ENCODE results near the gene SLC9A9.
"Not testable (repeated sequence)": the region's sequence is repeated elsewhere in the genome, so short reads cannot be mapped to it uniquely, and the experiment has no call there.

The SLC9A9 gene

DNA sequence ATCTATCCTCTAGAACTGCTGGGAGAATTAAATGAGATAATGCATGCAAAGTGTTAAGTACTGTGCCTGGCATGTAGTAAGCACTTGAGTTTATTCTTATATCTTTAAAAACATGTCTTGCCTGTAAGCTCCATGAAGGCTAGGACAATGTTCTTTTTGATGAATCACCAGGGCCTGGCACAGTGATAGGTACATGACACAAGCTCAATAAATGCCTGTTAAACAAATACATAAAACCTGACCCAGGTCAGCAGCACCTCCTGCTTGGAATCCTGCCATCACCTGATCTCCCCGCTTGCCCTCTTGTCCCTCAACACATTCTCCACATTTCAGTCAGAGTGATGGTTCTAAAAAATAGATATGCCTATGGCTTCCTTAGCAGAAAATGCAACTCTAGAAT is 541.9 kb downstream of the SLC9A9 start:
- DNase-seq, result no peak

DNA sequence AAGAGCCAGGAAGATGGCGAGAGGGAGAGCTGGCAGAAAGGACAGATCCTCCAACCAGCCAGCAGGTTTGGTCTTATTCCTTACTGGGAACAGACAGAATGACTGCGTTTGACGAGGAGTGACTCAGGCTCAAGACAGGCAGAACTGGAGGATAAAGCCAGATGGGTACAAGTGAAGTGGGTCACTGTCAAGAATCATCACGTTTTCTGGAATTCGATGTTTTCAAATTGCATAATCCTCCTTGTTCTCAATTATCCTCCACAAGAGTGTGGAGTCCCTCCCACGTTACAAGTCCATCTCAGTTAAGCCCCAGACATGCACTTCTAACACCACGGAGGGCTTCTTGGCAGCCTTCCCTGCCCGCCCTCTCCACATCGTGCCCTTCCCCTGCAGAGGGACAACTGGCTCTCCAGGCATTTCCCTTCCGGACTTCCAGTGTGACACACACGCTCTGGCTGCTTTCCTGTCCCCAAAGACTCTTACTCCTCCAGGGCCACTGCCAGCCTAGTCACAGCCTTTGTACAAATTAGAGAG is 545.6 kb downstream of the SLC9A9 start:
- DNase-seq, result peak; percentile 66

DNA sequence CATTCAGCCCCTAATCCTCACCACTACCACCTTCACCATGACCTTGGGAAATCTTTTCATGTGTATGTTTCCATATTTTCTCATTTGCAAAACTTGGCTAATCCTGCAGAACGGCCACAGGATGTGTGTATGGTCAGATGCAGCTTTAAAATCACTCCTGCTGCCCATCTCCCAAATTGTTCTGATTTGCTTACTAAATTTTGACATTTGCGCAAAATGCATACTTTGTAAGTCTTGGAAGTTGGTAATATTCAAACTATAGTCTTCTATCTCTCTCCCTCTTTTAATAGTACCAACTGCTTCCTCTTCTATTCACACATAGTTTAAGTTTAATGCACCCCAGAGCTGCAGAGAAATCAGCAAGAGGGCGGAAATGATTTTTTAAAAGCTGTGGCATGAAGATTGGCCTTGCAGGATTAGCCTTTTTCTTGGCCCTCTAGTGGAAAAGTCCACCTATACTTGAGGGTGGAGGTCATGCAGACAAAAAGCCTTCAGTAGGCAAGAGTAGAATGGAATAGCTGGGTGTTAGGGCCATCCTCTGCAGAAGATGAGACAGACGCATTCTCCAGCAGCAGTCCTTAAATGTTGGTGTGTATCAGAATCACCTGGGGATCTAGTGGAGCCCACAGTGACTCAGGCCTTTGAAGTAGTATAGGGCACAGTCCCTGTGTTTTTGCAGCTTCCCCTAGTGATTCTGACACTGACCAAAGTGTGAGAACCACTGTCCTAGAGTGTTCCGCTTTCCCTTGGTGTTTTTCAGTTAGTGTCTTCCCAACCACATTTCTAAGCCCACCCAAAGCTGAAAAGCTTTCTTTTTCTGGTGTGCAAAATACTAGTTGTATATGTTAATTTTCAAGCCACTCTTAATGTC is 547.0 kb downstream of the SLC9A9 start:
- DNase-seq, result no peak

DNA sequence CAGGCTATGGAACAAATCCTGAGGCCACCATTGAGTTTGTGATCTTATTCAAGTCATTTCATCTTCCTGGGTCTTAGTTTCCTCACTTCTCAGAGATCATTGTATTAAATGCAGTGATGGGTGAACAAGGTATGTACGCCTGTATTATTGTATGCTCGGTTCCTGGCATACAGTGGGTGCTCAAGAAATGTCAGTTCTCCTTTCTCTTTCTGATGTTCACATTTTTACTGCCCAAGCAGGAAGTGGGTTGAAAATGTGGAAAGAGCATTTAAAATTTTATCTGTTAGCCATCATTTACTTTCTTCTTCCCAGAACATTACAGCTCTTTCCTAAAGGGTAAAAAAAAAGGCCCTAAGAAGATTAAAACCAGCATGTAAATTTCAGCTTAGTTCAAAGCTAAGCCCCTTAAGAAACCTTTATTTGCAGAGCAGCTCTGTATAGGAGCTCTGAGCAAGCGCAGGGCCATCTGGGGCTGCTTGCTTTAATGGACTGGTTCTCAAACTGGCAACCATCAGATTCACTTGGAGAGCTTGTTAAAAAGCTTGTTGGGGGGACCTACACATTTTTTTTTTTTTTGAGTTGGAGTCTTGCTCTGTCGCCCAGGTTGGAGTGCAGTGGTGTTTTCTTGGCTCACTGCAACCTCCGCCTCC is 549.3 kb downstream of the SLC9A9 start:
- no peak for DNase-seq

DNA sequence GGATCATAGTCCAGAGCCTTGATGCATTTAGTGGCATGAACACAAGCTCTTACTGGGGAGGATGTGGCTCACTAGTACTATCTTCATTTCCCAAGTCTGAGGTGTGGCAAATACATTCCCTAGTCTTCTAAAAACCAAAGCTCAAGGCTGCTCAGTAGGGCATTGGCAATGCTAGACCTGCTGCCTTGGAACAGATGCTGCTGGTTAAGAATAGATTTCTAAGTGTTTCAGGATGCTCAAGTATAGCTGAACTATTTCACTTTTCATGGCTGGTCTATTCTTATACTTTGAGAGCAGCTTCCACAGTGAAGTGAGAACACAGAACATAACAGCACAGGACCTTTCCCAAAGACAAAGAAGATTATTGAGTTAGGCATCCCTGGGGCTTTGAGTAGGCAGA is 549.9 kb downstream of the SLC9A9 start:
- no peak for DNase-seq

DNA sequence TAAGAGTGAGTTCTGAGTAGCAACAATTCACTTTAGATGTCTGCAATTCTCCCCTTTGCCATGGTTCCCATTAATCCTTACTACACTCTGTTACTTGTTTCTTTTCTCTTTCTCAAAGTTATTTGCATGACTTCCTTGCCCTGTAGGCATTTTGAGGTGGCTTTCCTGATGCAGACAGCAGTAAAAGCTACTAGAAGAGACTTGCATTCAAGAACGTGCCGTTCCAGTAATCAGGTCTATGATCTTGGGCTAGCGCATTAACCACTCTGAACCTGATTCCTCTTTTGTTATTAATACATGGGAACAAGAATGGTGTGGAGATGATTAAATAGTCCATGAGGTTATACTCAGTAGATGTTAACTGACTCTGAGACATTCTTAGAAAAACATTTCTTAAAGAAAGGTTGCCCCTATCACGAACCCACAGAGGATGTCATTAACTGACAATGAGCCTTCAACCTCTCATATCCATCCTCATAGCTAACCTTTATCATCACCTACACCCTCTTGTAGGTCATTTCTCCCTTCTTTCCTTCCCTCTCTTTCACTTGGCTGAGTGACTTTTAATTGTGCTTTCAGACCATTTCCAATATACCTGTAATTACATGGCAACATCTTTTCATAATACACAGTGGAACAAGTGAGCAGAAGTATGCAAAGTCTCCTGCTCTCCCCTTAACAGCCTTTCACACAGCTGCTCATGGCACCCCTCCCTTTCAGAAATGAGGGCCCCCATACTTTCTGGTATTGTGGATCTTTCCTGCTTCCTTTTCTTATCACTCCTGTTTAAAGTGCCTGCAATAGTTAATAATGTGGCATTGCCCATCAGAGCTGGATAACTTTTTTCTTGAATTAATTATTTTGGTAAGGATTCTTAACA is 552.8 kb downstream of the SLC9A9 start:
- no peak for DNase-seq

DNA sequence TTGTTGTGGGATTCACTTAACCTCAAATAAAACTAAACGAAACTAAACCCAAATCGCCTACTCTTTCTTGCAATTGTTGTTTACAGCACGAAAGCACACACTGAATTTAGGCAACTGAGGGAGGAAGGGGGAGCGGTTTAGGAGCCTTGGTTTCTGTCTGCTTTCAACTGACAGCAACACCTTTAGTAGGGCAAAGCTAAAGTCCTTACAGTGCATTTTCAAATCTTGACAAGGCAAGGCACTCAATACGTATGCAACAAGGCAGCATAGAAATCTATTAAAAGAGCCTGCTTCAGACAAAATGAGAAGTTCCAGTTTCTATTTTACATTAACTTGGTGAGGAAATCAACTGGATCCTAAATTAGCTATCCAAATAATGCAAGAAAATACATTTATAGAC is 554.1 kb downstream of the SLC9A9 start:
- DNase-seq, result no peak

DNA sequence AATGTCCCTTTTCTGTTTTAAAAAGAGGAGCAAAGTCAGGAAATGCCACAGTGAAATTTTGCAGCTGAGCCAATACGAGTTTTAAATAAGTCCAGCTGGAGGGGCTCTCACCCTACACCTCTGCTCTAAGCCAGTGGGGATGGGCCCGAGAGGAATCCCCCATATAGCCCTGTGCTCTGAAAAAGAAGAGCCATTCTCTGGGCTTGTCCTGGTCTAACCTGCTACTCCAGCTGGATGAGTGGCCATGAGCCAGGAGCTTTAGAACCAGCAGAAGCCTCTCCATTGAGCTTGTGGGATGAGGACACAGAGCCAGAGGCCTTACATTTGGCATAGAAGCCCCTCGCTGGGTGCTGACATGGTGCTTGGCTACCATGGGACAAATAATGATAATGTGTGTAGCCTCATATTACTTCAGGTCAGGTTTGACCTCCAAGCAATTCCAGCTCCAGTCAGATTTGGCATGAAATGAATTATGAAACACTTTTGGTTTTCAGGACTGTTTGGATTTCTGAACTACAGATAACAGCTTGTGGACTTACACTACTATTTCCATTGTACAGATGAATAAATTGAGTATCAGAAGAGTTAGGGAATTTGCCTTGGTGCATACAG is 556.3 kb downstream of the SLC9A9 start:
- no peak for DNase-seq

DNA sequence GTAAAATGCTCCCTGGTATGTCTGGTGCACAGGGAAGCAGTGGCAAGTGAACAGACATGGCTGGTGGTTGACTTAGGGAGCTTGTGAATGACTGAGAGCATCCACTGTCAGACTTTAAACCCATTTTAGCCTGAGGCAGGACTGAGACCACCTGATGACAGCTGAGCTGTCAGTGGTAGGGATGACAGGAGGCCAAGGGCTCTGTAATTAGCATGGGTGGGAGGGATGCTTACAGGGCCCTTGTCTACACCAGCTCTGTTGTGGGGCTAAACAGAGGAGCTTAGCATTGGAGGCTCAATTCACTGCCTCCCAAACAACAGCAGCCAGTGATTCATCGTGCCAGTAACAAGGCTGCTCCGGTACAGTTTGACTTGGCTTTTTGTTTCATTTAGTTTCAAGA is 559.3 kb downstream of the SLC9A9 start:
- DNase-seq, result no peak

DNA sequence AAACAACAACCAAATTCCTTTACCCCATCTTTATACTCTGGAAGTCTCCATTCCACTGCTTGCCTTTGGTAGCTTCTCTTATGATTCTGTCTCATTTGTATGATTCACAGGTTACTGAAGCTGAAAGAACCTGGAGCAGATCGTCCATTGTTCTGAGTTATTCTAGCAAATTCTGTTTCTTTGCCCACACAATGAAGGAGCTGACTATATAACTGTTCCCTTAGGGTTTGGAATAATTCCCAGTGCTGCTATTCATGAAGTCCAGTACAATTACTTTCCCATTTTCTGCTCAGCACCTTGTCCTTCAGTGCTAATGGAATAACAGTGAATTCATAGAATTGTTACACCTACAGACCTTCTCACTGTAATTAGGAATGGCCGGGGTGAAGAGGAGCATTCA is 560.9 kb downstream of the SLC9A9 start:
- no peak for DNase-seq

DNA sequence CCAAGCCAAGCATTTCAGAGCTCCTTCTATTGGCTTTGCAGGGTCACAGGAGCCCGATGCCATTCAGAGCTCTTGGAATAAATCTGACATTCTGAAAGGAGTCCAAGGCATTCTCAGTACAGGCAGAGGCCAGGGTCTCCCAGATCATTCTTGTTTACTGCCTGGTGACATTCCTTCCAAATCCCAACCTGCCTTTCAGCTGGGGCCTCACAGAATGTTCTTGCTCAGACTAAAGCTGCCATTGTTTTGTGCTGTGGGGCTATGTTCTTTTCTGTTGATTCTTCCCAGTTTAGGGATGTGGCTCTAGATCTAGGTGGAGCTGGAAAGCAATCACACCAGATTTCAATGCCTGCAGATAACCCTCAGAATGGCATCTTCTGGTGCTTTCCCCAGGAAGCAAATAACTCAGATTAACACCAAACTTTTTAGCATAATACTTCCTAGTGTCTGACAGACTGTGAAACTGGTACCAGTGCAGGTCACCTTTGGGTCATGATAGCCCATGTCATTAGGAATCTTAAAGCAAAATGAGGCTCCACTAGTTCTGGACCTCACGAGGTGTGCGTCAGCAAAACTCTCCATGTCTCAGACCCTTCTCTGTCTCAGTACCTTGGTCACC is 561.8 kb downstream of the SLC9A9 start:
- DNase-seq, result no peak

DNA sequence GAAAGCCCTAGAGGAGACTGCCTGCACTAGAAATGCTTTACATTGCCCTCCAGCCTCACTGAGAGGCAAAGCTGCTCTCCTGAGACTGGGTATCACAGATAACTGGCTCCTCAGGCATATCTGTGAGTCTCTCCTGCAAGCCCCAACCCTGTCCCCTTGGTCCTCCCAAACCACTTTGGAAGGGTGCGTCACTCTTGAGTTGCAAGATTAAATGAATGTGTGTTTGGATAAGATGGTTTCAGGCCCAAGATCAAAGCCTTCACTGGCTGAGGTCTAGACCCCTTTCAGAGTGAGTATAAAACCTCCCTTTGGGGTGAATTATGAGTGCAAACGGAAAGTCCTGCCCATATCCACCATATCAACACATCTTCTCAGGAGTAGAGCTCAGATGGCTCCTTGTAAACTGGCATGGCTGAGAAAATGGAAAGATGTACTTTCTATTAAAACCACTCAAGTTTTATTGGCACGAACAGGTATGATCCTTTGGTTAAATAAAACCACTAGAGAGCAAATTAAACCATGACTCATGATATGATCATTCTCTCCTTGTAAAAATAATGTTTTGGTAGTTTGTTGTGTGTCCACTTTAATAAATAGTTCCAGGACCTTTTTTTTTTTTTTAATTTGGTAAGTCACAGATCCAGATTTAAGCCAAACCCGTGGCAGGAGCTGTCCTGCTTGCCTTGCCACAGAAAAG is 564.7 kb downstream of the SLC9A9 start:
- no peak for DNase-seq

DNA sequence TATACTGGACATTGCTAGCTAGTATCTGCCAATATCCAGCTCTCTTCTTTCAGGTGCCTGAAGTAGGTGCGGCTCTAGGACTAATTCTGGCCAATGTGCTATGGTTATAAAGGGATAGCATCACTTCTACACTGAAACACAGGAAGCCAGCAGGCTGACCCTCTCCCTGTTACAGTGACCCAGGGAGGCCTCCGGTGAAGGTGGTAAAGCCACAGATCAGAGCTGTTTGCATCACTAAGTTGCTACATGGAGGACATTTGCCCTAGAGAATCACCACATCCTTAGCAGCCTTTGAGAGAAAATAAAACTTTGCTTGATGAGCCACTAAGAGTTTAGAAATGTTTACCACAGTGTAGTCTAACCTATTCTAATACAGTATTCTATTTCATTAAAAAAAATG is 567.3 kb downstream of the SLC9A9 start:
- no peak for DNase-seq

DNA sequence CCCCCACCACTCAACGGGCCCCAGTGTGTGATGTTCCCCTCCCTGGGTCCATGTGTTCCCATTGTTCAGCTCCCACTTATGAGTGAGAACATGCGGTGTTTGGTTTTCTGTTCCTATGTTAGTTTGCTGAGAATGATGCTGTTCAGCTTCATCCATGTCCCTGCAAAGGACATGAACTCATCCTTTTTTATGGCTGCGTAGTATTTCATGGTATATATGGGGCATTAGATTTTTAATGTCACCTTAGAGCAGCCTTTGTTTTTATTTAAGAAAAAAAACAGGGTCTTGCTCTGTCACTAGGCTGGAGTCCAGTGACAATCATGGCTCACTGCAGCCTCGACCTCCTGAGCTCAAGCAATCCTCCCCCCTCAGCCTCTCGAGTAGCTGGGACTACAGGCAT is 568.7 kb downstream of the SLC9A9 start:
- DNase-seq, result not testable (repeated sequence)

DNA sequence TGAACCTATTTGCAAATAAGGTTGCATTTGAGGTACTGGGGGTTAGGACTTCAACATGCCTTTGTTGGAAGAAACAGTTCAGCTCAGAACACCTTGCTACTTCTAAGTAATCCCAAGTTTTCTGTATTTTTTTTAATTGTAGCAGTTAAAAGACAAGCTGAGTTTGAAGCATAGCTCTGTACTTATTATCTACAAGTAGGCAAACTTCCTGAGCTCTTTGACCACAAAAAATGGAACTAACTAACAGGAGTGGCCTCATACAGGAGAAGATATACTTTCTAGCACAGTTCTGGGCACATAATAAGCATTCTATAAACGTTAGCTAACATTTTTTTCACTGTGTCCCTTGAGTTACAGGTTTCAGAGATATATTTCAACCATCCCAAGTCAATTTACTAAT is 569.5 kb downstream of the SLC9A9 start:
- DNase-seq, result no peak

DNA sequence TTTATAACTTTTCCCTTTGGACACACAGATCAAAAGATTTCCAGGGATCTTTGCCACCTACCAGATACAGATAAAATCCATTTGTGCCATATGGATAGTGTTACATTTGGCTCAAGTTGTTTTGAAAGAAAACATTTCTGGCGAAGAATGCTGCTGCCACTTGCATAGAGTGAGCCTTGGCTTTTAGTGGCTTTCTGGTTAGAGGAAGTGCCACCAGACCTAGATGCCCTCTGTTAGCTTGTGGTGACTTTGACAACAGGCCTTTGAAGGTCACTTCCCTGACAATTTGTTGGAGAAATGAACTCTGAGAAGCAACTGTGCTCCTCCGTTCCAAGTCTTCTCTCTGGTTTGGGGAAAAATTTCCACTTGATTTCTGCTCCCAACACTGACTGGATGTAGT is 570.7 kb downstream of the SLC9A9 start:
- DNase-seq, result no peak

DNA sequence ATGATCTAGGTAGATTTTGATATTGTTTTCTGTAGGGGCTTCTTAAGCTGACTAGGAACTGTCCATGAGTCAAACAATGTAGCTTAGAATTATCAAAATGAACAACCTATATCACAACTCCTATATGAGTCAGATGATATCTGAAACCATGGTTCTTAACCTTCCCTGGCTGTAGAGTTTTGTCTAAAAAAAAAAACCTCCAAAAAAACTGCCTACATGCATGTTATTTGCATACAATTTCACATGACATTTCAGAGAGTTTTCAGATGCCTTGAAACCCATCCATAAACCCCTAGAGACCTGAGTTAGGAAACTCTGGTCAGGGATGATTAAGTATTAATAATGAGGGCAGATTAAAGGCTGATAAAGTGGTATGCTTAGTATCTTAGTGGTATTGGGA is 571.7 kb downstream of the SLC9A9 start:
- no peak for DNase-seq

DNA sequence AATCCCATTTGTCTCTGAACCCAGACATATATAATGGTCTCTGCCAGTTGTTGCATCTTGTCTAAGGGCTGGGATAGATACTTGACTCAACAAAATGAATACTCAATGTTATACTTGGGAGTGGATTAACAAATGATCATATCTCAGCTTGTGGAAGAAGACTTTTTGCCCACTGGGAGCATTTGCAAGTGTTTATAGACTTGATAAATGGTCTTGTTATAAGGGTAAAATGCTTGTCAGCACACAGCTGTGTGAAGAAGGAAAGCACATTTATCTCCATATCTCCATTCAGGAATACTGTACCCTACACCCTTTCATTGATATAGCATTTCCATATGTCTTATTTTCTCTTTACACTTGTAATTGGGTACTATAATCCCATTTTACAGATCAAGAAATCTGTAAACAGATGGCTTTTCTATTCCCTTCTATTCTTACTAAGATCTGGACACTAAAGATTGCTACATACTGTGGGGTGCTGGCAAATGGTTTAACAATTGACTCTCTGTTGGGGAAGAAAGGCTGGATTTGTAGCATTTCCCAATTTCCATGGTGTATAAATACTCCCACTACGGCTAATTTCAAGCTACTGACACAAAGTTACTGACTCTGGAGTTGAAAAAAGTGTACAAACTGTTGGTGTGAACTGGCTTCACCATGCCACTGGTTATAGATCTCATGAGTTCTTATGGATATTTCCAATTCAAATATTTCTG is 574.1 kb downstream of the SLC9A9 start:
- DNase-seq, result no peak

DNA sequence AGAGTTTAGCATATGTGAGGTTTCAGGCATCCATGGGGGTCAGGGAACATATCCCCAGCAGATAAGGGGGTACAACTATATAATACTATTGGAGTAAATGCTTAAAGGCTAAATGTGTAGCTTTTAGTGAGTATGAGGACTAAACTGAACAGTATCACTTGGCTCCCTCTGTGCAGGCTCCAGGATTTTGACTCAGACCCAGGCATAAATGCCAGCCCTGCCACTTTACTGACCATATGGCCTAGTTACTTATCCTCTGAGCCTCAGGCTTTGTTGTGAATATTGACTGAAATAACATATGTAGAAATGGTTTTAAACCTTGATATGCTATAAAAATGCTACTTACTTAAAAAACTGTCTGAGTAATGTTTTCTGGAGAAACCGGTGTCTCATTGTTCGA is 577.1 kb downstream of the SLC9A9 start:
- no peak for DNase-seq

DNA sequence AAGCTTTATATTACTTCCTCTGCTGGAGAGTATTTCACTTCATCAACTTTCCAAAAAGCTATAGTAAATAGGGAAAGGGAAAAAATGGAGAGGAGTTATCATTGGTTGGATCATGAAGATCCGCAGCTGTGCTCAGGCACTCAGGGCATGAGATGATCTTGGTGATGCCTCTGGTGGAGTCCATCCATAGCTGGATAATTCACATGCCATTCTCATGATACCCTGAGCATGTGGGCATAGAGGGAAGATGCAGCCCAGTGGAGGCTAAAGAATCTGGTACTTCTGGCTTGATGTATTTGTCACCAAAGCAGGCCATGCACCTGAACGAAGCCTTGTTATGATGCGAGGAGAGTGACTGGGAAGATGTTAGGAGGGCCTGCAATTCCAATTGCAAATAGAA is 578.5 kb downstream of the SLC9A9 start:
- no peak for DNase-seq

DNA sequence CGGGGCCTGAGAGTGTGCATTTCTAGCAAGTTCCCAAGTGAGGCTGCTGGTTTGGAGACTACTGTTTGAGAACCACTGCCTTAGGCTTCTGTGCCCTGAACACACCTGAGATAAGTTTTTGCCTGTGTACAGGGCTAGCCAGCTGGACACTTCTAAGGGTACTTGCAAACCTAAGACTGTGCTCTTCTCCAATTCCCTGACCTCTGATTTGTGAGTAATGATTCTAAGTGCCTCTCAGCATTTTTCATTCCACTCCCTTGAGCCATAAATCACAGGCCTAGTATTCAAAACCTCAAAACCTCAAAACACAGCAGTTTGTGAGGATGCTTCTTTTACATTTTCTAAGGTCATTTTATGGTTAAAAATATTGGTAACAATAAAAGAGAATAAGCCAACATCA is 580.3 kb downstream of the SLC9A9 start:
- DNase-seq, result no peak
